Endodermal cell (in vitro differentiated cells): ENCODE results near the gene DHX38. TPM values are rescaled to one million over a fixed set of nuclear protein-coding genes. Genes with fewer than 3 reads are reported as not detected.

Experiments
- DNase-seq: peaks from one replicate; pipeline ENCODE4 v3.0.0-alpha.2; 2017
- H3K27ac ChIP-seq: 2 replicates; pipeline ENCODE4 v1.5.1; 2013; ENCODE audit warnings: mild to moderate bottlenecking, low read depth, low read length, moderate library complexity
- H3K27me3 ChIP-seq: 2 replicates; pipeline ENCODE4 v1.6.1; 2013; ENCODE audit warnings: mild to moderate bottlenecking, low read length, moderate library complexity; ENCODE audit not compliant: insufficient read depth, control insufficient read depth, poor library complexity, severe bottlenecking
- H3K36me3 ChIP-seq: 2 replicates; pipeline ENCODE4 v1.7.0; 2013; ENCODE audit warnings: mild to moderate bottlenecking, low read length, moderate library complexity; ENCODE audit not compliant: control insufficient read depth, insufficient read depth
- H3K4me1 ChIP-seq: one replicate; pipeline ENCODE4 v1.7.0; 2013; ENCODE audit warnings: low read length; ENCODE audit not compliant: control insufficient read depth, insufficient read depth
- H3K4me3 ChIP-seq: 2 replicates; pipeline ENCODE4 v1.5.1; 2013; ENCODE audit warnings: mild to moderate bottlenecking, low read length, moderate library complexity
- H3K9ac ChIP-seq: 2 replicates; pipeline ENCODE4 v1.6.1; 2013; ENCODE audit warnings: mild to moderate bottlenecking, low read length, moderate library complexity; ENCODE audit not compliant: poor library complexity, severe bottlenecking; ENCODE audit errors: extremely low read depth
- H3K9me3 ChIP-seq: 2 replicates; pipeline ENCODE4 v1.6.1; 2013; ENCODE audit warnings: mild to moderate bottlenecking, low read length, moderate library complexity; ENCODE audit not compliant: control insufficient read depth
- H3K27ac Mint-ChIP-seq: 2 replicates; pipeline ENCODE4 v1.8.0; 2020; ENCODE audit warnings: mixed read lengths
- H3K27me3 Mint-ChIP-seq: 2 replicates; pipeline ENCODE4 v1.8.0; 2021; ENCODE audit warnings: mild to moderate bottlenecking, mixed read lengths; ENCODE audit not compliant: insufficient read depth
- H3K36me3 Mint-ChIP-seq: 2 replicates; pipeline ENCODE4 v1.8.0; 2020; ENCODE audit warnings: low read depth, mixed read lengths
- H3K4me1 Mint-ChIP-seq: 2 replicates; pipeline ENCODE4 v1.8.0; 2020; ENCODE audit warnings: mixed read lengths
- H3K4me3 Mint-ChIP-seq: 2 replicates; pipeline ENCODE4 v1.8.0; 2020; ENCODE audit warnings: mild to moderate bottlenecking, moderate library complexity, mixed read lengths
- H3K9me3 Mint-ChIP-seq: 2 replicates; pipeline ENCODE4 v1.8.0; 2020; ENCODE audit warnings: mild to moderate bottlenecking, mixed read lengths
- WGBS, 2 experiments: methylation state at CpG; one replicate each; pipeline versions ENCODE4 v1.1.5 to v1.1.7; 2013; ENCODE audit warnings: missing lambda C conversion rate in 2 of 2, mixed read lengths in 1 of 2; ENCODE audit not compliant: insufficient coverage in 1 of 2, insufficient read length in 1 of 2; 5-methylcytosine and 5-hydroxymethylcytosine counted together
- total RNA-seq, 2 donors: library from RNA; stranded (reverse); fragmentation: NEBNext Ultra II Directional in 1 of 2; extraction: Animal tissue kit (Norgen Biotek cat#: 25700) in 1 of 2; gene quantifications; 2 replicates in 1 of 2; 3 replicates in 1 of 2; pipeline ENCODE4 v1.2.1, GENCODE V29; 2021
- TF ChIP-seq, protein P1 (sequence below): fragments of 200-600 bp; sonication (generic); conservative IDR thresholded peaks from 2 replicates; pipeline ENCODE4 v1.5.0; 2021; ENCODE audit warnings: antibody characterized with exemption, mild to moderate bottlenecking

DHX38 gene
- total RNA-seq, 2 donors from 2014 or later, result 66.9 to 80.1 TPM

DNA sequence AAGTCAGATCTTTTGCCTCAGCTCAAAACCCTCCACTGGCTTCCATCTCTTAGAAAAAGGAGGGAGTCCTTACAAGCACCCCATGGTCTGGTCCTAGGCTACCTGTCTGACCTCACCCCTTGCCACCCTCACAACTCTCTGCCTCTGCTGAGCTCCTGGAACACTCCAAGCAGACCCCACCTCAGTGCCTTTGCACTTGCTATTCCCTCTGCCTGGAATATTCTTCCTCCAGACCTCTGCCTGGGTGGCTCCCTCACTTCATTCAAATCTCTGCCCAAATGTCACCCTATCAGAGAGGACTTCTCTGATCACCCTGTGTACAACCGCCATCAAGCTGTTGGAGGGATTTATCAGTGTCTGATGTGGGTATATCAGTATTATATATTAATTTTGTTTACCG, 40.9 kb downstream of the DHX38 start:
- Histone ChIP-seq H3K27ac (no peak overlapping the region), H3K27me3 (no peaks in the 10 kb centered on the region)
- TF ChIP-seq, protein P1, sequence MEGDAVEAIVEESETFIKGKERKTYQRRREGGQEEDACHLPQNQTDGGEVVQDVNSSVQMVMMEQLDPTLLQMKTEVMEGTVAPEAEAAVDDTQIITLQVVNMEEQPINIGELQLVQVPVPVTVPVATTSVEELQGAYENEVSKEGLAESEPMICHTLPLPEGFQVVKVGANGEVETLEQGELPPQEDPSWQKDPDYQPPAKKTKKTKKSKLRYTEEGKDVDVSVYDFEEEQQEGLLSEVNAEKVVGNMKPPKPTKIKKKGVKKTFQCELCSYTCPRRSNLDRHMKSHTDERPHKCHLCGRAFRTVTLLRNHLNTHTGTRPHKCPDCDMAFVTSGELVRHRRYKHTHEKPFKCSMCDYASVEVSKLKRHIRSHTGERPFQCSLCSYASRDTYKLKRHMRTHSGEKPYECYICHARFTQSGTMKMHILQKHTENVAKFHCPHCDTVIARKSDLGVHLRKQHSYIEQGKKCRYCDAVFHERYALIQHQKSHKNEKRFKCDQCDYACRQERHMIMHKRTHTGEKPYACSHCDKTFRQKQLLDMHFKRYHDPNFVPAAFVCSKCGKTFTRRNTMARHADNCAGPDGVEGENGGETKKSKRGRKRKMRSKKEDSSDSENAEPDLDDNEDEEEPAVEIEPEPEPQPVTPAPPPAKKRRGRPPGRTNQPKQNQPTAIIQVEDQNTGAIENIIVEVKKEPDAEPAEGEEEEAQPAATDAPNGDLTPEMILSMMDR, result no peak

DNA sequence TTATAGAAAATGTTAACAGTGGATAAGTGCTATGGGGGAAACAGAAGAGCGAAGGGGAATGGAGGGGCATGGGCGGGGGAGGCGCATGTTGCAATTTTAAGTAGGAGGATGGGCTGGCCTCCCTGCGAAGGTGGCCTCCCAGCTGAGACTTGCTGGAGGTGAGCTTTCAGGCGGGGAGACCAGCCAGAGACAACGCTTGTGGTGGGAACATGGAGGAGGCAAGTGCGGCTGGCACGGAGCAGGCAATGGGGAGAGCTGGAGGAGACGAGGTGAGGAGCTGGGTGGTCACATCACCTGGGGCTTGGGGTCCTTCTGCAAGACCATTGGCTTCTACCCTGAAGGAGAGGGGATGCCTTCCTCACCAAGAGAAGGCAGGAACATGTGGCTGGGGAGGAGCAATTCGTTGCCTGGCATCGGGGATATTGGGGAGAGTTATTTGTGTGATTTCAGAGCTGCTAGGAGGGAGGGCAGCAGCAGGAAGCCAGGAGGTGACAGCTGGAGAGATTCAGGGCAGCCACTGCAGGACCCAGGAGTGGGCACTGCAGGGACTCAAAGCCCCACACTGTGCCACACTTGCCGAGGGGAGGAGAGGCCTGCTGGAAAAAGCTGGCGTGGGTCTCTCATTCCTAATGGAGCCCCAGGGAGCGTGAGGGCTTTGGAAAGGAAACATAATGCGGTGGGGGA, 43.9 kb downstream of the DHX38 start:
- no peak for DNase-seq
- no peaks in the 10 kb centered on the region for H3K9me3 ChIP-seq
- Mint-ChIP-seq H3K27ac (no peak overlapping the region), H3K36me3 (no peaks in the 10 kb centered on the region), H3K27me3 (no peaks in the 10 kb centered on the region), H3K4me3 (no peak overlapping the region), H3K4me1 (peaks cover 5% of the 10 kb centered on the region), H3K9me3 (no peaks in the 10 kb centered on the region)
- H3K9ac ChIP-seq, result no peak overlapping the region
- 89 to 91% methylated on average over 3 to 15 of the region's 15 CpGs for WGBS, 2 experiments
- H3K36me3 ChIP-seq, result no peaks in the 10 kb centered on the region
- TF ChIP-seq, protein P1, result no peak
- H3K27ac ChIP-seq, result no peak overlapping the region
- no peaks in the 10 kb centered on the region for H3K27me3 ChIP-seq
- no peaks in the 10 kb centered on the region for H3K4me1 ChIP-seq
- no peak overlapping the region for H3K4me3 ChIP-seq

More for the DNA sequence above, 40.9 kb downstream of the DHX38 start:
- H3K9ac ChIP-seq, result no peak overlapping the region
- 94% methylated on average over 2 of the region's 2 CpGs; no CpG with 5 or more reads in 1 of the 2 experiments for WGBS, 2 experiments
- H3K4me3 Mint-ChIP-seq, result no peak overlapping the region
- H3K4me1 ChIP-seq, result peaks cover 10% of the 10 kb centered on the region
- DNase-seq, result no peak
- H3K9me3 ChIP-seq, result no peaks in the 10 kb centered on the region
- peaks cover 26% of the 10 kb centered on the region for H3K4me1 Mint-ChIP-seq
- no peaks in the 10 kb centered on the region for H3K36me3 ChIP-seq
- H3K9me3 Mint-ChIP-seq, result no peaks in the 10 kb centered on the region
- no peak overlapping the region for H3K4me3 ChIP-seq
- no peaks in the 10 kb centered on the region for H3K36me3 Mint-ChIP-seq
- no peak overlapping the region for H3K27ac Mint-ChIP-seq
- H3K27me3 Mint-ChIP-seq, result peaks cover 2% of the 10 kb centered on the region

DNA sequence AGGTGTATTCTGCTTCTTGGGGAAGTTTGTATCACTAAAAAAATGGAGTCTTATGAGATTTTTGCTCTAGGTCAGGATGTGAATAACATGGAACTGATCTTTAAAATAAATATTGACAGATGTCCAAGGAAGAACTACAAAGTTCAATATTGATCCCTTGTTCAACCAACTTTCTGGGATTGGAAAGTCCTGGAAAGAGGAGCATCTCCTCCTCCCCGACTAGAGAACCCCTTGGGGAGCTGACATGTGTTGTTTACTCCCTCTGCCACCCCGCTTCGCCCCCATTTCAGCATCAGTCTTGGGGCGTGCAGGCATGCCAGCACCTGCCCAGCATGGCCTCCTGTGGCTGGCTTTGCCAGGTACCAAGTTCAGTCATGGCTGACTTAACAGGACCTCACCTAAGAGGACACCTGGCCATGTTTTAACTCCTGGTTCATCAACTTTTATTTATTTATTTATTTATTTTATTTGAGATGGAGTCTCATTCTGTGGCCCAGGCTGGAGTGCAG, 44.5 kb downstream of the DHX38 start:
- Mint-ChIP-seq H3K27ac (no peak overlapping the region), H3K36me3 (no peaks in the 10 kb centered on the region), H3K9me3 (no peaks in the 10 kb centered on the region), H3K27me3 (no peaks in the 10 kb centered on the region), H3K4me3 (no peak overlapping the region), H3K4me1 (peaks cover 5% of the 10 kb centered on the region)
- Histone ChIP-seq H3K9me3 (no peaks in the 10 kb centered on the region), H3K4me1 (no peaks in the 10 kb centered on the region), H3K27ac (no peak overlapping the region), H3K36me3 (no peaks in the 10 kb centered on the region), H3K9ac (no peak overlapping the region), H3K4me3 (no peak overlapping the region), H3K27me3 (no peaks in the 10 kb centered on the region)
- no peak for DNase-seq
- TF ChIP-seq, protein P1, result no peak
- WGBS, 2 experiments, result 83 to 92% methylated on average over 1 to 4 of the region's 4 CpGs
